ENCODE data around the gene PTPRD. TPM values are rescaled to one million over a fixed set of nuclear protein-coding genes. Genes with fewer than 3 reads are reported as not detected.

The PTPRD gene
- total RNA-seq, 1 experiment from 2014 or later, result 0.02 TPM

DNA sequence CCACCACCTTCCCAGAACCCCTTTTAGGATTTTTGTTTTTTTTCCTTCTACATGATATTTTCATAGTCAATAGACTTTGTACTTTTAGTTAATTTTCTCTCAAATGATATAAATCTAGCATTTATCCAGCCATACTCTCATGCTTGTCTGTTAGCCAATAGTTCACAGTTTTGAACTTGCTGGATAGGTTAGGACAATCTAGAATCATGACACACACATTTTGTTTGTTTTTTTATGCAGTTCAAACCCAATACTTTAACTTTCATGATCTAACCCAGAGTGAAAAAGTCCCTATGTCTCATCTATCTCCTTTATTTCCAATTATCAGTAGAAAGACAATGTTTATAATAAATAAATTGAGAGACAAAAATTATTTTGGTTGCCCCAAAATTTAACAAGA is 2303.5 kb downstream of the PTPRD start (continued):
- no peak for TF ChIP-seq SIN3A (IDR thresholded peaks at IDR 0.05; ENCODE audit: low read depth)
- no peak for TF ChIP-seq CBX3 (IDR thresholded peaks at IDR 0.05; ENCODE audit: low read depth)
- TF ChIP-seq CEBPB (IDR thresholded peaks at IDR 0.05; ENCODE audit: low read depth), result no peak
- no peak for TF ChIP-seq EZH2 (IDR thresholded peaks at IDR 0.05)

DNA sequence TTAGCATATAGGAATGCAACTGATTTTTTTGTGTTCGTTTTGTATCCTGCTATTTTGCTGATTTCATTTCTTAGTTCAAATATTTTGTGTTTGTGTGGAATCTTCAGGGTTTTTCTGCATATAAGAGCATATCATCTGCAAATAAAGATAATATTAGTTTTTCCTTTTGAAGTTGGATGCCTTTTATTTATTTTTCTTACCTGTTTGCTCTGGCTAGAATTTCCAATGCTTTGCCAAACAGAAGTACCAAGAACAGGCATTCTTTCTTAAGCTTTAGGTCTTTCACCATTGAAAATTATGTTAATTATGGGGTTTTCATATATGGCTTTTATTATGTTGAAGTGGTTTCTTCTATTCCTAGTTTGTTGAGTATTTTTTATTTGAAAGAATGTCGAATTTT is 2308.1 kb downstream of the PTPRD start:
- H3K79me2 ChIP-seq (ENCODE audit: insufficient read depth, low read length), result no peaks in the 10 kb centered on the region
- peaks cover 5 to 6% of the 10 kb centered on the region in 2 experiments; a peak in 2 of 4 replicates for H3K9me3 ChIP-seq (ENCODE audit: control insufficient read depth in 1 of 2, insufficient read depth in 1 of 2, low read depth in 1 of 2, low read length in 2 of 2)
- H4K20me1 ChIP-seq (ENCODE audit: insufficient read depth), result no peaks in the 10 kb centered on the region
- H3K27me3 ChIP-seq (ENCODE audit: insufficient read depth, low read length), result no peaks in the 10 kb centered on the region
- H3K36me3 ChIP-seq (ENCODE audit: control insufficient read depth in 1 of 2, insufficient read depth in 2 of 2, low read length in 2 of 2), result no peaks in the 10 kb centered on the region
- DNase-seq (ENCODE audit: low read depth, low spot score), result no peak
- no TSS peak for BruUV-seq (replicated peaks)
- no peak for TF ChIP-seq EZH2phosphoT487 (IDR thresholded peaks at IDR 0.05; ENCODE audit: borderline replicate concordance)
- TF ChIP-seq SP1 (IDR thresholded peaks at IDR 0.05; ENCODE audit: low read depth), result no peak
- no peak for TF ChIP-seq CBX3 (IDR thresholded peaks at IDR 0.05; ENCODE audit: low read depth)
- no peak for TF ChIP-seq CEBPB (IDR thresholded peaks at IDR 0.05; ENCODE audit: low read depth)
- TF ChIP-seq ZFX (IDR thresholded peaks at IDR 0.05), result no peak
- no peak for TF ChIP-seq YY1 (IDR thresholded peaks at IDR 0.05; ENCODE audit: extremely low read depth, insufficient replicate concordance, low read depth, low read length)
- TF ChIP-seq EZH2 (IDR thresholded peaks at IDR 0.05), result no peak
- no peak for TF ChIP-seq FOSL1 (IDR thresholded peaks at IDR 0.05; ENCODE audit: low read depth)
- H3K4me1 ChIP-seq (ENCODE audit: control insufficient read depth in 1 of 2, insufficient read depth in 2 of 2, low read length in 2 of 2), result no peaks in the 10 kb centered on the region
- no peak overlapping the region for H2AFZ ChIP-seq (ENCODE audit: low read depth, low read length, poor library complexity, severe bottlenecking)
- ChIA-PET POLR2A (no interaction called here), CTCF (no interaction called here), RAD21 (ENCODE audit: low non-redundant PET in 1 of 2, low total read pairs in 2 of 2, uncharacterized antibody in 2 of 2, unreplicated experiment in 2 of 2) (no interaction called here)
- H3K9ac ChIP-seq (ENCODE audit: low read length), result no peak overlapping the region
- intact Hi-C loops (cut with micrococcal nuclease), result no loop called here
- ATAC-seq, result no peak
- no peak overlapping the region for H3K27ac ChIP-seq (ENCODE audit: low read depth, low read length)
- no peaks in the 10 kb centered on the region for H3K9me2 ChIP-seq (ENCODE audit: insufficient read depth)
- no peak overlapping the region for H3K4me3 ChIP-seq (replicated peaks in 1 of 2; ENCODE audit: low read depth in 1 of 2, low read length in 2 of 2)
- no peak overlapping the region for H3K4me2 ChIP-seq (ENCODE audit: low read length)

DNA sequence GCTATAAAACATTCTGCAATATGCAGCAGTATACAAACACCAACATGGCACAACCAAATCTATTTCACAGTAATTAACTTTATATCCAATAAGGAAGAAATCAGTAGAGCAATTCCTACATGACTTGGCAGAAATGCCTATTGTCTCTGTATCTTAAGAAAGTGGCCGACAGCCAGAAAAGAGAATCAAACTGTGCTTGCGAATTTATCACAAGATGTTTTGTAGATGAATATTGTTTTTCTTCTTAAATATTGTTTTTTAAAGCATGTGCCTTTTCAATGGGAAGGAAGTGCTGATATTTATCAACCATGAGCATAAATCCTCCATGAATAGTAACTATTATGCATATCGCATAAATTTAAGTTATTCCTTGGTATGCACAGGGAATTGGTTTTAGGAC is 2311.5 kb downstream of the PTPRD start:
- Histone ChIP-seq H3K27me3 (ENCODE audit: insufficient read depth, low read length) (no peaks in the 10 kb centered on the region), H3K9ac (ENCODE audit: low read length) (no peak overlapping the region), H3K4me3 (replicated peaks in 1 of 2; ENCODE audit: low read depth in 1 of 2, low read length in 2 of 2) (no peak overlapping the region), H3K9me3 (ENCODE audit: control insufficient read depth in 1 of 2, insufficient read depth in 1 of 2, low read depth in 1 of 2, low read length in 2 of 2) (peaks cover 0 to 14% of the 10 kb centered on the region in 2 experiments; a peak in 2 of 4 replicates), H3K36me3 (ENCODE audit: control insufficient read depth in 1 of 2, insufficient read depth in 2 of 2, low read length in 2 of 2) (no peaks in the 10 kb centered on the region), H3K4me2 (ENCODE audit: low read length) (no peak overlapping the region), H4K20me1 (ENCODE audit: insufficient read depth) (no peaks in the 10 kb centered on the region), H3K9me2 (ENCODE audit: insufficient read depth) (no peaks in the 10 kb centered on the region), H3K4me1 (ENCODE audit: control insufficient read depth in 1 of 2, insufficient read depth in 2 of 2, low read length in 2 of 2) (no peaks in the 10 kb centered on the region), H2AFZ (ENCODE audit: low read depth, low read length, poor library complexity, severe bottlenecking) (no peak overlapping the region), H3K79me2 (ENCODE audit: insufficient read depth, low read length) (no peaks in the 10 kb centered on the region), H3K27ac (ENCODE audit: low read depth, low read length) (no peak overlapping the region)
- no peak for ATAC-seq
- DNase-seq (ENCODE audit: low read depth, low spot score), result no peak
- ChIA-PET RAD21 (ENCODE audit: low non-redundant PET in 1 of 2, low total read pairs in 2 of 2, uncharacterized antibody in 2 of 2, unreplicated experiment in 2 of 2) (no interaction called here), CTCF (no interaction called here), POLR2A (no interaction called here)
- no TSS peak for BruUV-seq (replicated peaks)
- intact Hi-C loops (cut with micrococcal nuclease), result no loop called here
- TF ChIP-seq, protein P1, sequence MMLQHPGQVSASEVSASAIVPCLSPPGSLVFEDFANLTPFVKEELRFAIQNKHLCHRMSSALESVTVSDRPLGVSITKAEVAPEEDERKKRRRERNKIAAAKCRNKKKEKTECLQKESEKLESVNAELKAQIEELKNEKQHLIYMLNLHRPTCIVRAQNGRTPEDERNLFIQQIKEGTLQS (IDR thresholded peaks at IDR 0.05), result no peak
- TF ChIP-seq EZH2phosphoT487 (IDR thresholded peaks at IDR 0.05; ENCODE audit: borderline replicate concordance) (no peak), POLR2A (IDR thresholded peaks at IDR 0.05; ENCODE audit: borderline replicate concordance, extremely low read depth, insufficient read depth, insufficient read length) (no peak), SIN3A (IDR thresholded peaks at IDR 0.05; ENCODE audit: low read depth) (no peak), SRF (IDR thresholded peaks at IDR 0.05; ENCODE audit: low read depth) (no peak), POLR2AphosphoS5 (IDR thresholded peaks at IDR 0.05; ENCODE audit: low read depth, low read length) (no peak), JUND (IDR thresholded peaks at IDR 0.05) (no peak)
- TF ChIP-seq, protein P2, sequence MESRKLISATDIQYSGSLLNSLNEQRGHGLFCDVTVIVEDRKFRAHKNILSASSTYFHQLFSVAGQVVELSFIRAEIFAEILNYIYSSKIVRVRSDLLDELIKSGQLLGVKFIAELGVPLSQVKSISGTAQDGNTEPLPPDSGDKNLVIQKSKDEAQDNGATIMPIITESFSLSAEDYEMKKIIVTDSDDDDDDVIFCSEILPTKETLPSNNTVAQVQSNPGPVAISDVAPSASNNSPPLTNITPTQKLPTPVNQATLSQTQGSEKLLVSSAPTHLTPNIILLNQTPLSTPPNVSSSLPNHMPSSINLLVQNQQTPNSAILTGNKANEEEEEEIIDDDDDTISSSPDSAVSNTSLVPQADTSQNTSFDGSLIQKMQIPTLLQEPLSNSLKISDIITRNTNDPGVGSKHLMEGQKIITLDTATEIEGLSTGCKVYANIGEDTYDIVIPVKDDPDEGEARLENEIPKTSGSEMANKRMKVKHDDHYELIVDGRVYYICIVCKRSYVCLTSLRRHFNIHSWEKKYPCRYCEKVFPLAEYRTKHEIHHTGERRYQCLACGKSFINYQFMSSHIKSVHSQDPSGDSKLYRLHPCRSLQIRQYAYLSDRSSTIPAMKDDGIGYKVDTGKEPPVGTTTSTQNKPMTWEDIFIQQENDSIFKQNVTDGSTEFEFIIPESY (IDR thresholded peaks at IDR 0.05; ENCODE audit: extremely low read depth, insufficient replicate concordance, low read length), result no peak
